K562 (cell line): ENCODE measurements around the gene CD276. TPM values are rescaled to one million over a fixed set of nuclear protein-coding genes. Genes with fewer than 3 reads are reported as not detected.
A peak's percentile ranks its signal among the peaks of the same experiment; 100 is the strongest.

Experiments
- ATAC-seq: fragments of 200-7000 bp; cut with Tn5 transposase; 3 replicates; pipeline ENCODE4 v1.9.1; 2020; ENCODE audit warnings: moderate library complexity
- BruUV-seq: library from RNA; stranded (reverse); fragments of 400-500 nt; replicated peaks from 2 replicates; lab custom pipeline; 2021; lab: Mats Ljungman, UMichigan
- CTCF ChIA-PET: fragments of 300-600 bp; formaldehyde crosslinking; extraction: SDS; loops from one replicate; lab custom pipeline; 2021; ENCODE audit warnings: low intra/inter-chr PET ratio; lab: Yijun Ruan, JAX
- POLR2A ChIA-PET: fragments of 300-600, 350-650 bp; sonication (Branson Sonifier 250); formaldehyde crosslinking; extraction: SDS; loops from one replicate; lab custom pipeline; 2021; ENCODE audit warnings: antibody characterized with exemption, inconsistent platforms; lab: Yijun Ruan, JAX
- DNase-seq, 4 experiments: peaks; one replicate each; pipeline versions ENCODE4 v3.0.0 to v3.0.0-alpha.2; 2011 to 2018; ENCODE audit warnings: low spot score in 3 of 4, mixed read lengths in 3 of 4; ENCODE audit errors: extremely low read depth in 1 of 4
- FAIRE-seq: peaks from 2 replicates; lab custom pipeline; 2011; peaks lifted over from hg19 to GRCh38; lab: Jason Lieb, UNC
- H2AFZ ChIP-seq: 2 replicates; pipeline ENCODE4 v1.6.0; 2011; ENCODE audit warnings: low read depth, low read length, control low read depth, inconsistent platforms
- H3K27ac ChIP-seq: fragments of 200-600 bp; 3 replicates; pipeline ENCODE4 v1.8.0; 2011; ENCODE audit warnings: low read depth, mild to moderate bottlenecking, control low read depth, inconsistent platforms, low read length, moderate library complexity, mixed read lengths; ENCODE audit errors: extremely low read depth
- H3K27me3 ChIP-seq, 2 experiments: fragments of 300-600 bp in 1 of 2; 2 replicates in 1 of 2; 3 replicates in 1 of 2; pipeline versions ENCODE4 v1.6.0 to v1.8.0; 2011; ENCODE audit warnings: inconsistent platforms in 2 of 2, low read length in 2 of 2, mild to moderate bottlenecking in 1 of 2, mixed read lengths in 1 of 2, moderate library complexity in 1 of 2; ENCODE audit not compliant: control insufficient read depth in 2 of 2, insufficient read depth in 2 of 2
- H3K36me3 ChIP-seq: fragments of 300-600 bp; 3 replicates; pipeline ENCODE4 v1.8.0; 2011; ENCODE audit warnings: mild to moderate bottlenecking, low read length, inconsistent platforms; ENCODE audit not compliant: control insufficient read depth, insufficient read depth
- H3K4me1 ChIP-seq, 2 experiments: fragments of 200-600 bp in 1 of 2; replicated peaks in 1 of 2; 2 replicates in 1 of 2; 3 replicates in 1 of 2; pipeline versions ENCODE4 v1.5.1 to v1.8.0; 2011; ENCODE audit warnings: inconsistent platforms in 2 of 2, low read length in 2 of 2, mild to moderate bottlenecking in 1 of 2, mixed read lengths in 1 of 2, moderate library complexity in 1 of 2; ENCODE audit not compliant: control insufficient read depth in 2 of 2, insufficient read depth in 2 of 2
- H3K4me2 ChIP-seq: 2 replicates; pipeline ENCODE4 v1.6.1; 2011; ENCODE audit warnings: low read length, control low read depth, inconsistent platforms, mixed read lengths; ENCODE audit not compliant: insufficient read depth
- H3K4me3 ChIP-seq: fragments of 200-600 bp; sonication (generic), shearing (Covaris generic); 2 replicates; pipeline ENCODE4 v1.5.1; 2016; ENCODE audit warnings: control low read depth, inconsistent platforms
- H3K79me2 ChIP-seq: fragments of 200-600 bp; 3 replicates; pipeline ENCODE4 v1.8.0; 2011; ENCODE audit warnings: low read length, inconsistent platforms; ENCODE audit not compliant: control insufficient read depth, insufficient read depth
- H3K9ac ChIP-seq, 2 experiments: 2 replicates each; pipeline versions ENCODE4 v1.6.0 to v1.6.1; 2011; ENCODE audit warnings: low read depth in 2 of 2, low read length in 2 of 2, control low read depth in 1 of 2, inconsistent platforms in 1 of 2, mild to moderate bottlenecking in 1 of 2, mixed read lengths in 1 of 2; ENCODE audit not compliant: insufficient read depth in 1 of 2
- H3K9me1 ChIP-seq: one replicate; pipeline ENCODE4 v1.6.0; 2011; ENCODE audit warnings: inconsistent platforms, mild to moderate bottlenecking, low read length, moderate library complexity; ENCODE audit not compliant: control insufficient read depth, insufficient read depth
- H3K9me3 ChIP-seq: replicated peaks from 2 replicates; pipeline ENCODE4 v1.5.1; 2011; ENCODE audit warnings: low read depth, low read length, inconsistent platforms; ENCODE audit not compliant: control insufficient read depth, insufficient read depth
- H4K20me1 ChIP-seq: replicated peaks from 2 replicates; pipeline ENCODE4 v1.6.1; 2011; ENCODE audit warnings: low read length, inconsistent platforms, mixed read lengths; ENCODE audit not compliant: control insufficient read depth, insufficient read depth
- BHLHE40 ChIP-seq: IDR thresholded peaks from 2 replicates; pipeline ENCODE4 v1.6.1; 2011; ENCODE audit warnings: low read length, improper control_type of control experiment
- CBFA2T2 ChIP-seq: fragments of 450-650 bp; conservative IDR thresholded peaks from 2 replicates; pipeline ENCODE4 v1.6.1; 2017; ENCODE audit warnings: mild to moderate bottlenecking
- ELF4 ChIP-seq: fragments of 450-650 bp; formaldehyde crosslinking; IDR thresholded peaks from 2 replicates; pipeline ENCODE4 v1.4.0; 2022; ENCODE audit warnings: missing genetic modification characterization
- GATAD2A ChIP-seq: fragments of 450-650 bp; IDR thresholded peaks from 2 replicates; pipeline ENCODE4 v1.6.1; 2017
- HDAC8 ChIP-seq: fragments of 450-650 bp; IDR thresholded peaks from 2 replicates; pipeline ENCODE4 v1.6.1; 2016; ENCODE audit warnings: mild to moderate bottlenecking, missing genetic modification characterization, moderate library complexity, missing compliant biosample characterization
- KDM2B ChIP-seq: fragments of 250-450 bp; sonication (Bioruptor Pico); IDR thresholded peaks from 2 replicates; pipeline ENCODE4 v1.8.0; 2021; ENCODE audit warnings: mild to moderate bottlenecking, moderate library complexity
- MAFG ChIP-seq: fragments of 450-650 bp; conservative IDR thresholded peaks from 2 replicates; pipeline ENCODE4 v1.6.1; 2016; ENCODE audit warnings: missing genetic modification characterization, missing compliant biosample characterization
- NRF1 ChIP-seq, 2 experiments: fragments of 450-650 bp; IDR thresholded peaks in 1 of 2; conservative IDR thresholded peaks in 1 of 2; 2 replicates each; pipeline ENCODE4 v1.6.1; 2014; ENCODE audit warnings: mild to moderate bottlenecking in 2 of 2
- POLR2AphosphoS2 ChIP-seq: IDR thresholded peaks from 2 replicates; pipeline ENCODE4 v1.6.1; 2012; ENCODE audit warnings: low read length, improper control_type of control experiment
- RAD51 ChIP-seq: fragments of 450-650 bp; IDR thresholded peaks from 2 replicates; pipeline ENCODE4 v1.7.1; 2016; ENCODE audit warnings: low read depth, mild to moderate bottlenecking, borderline replicate concordance
- RHOXF2B ChIP-seq: fragments of 250-450 bp; sonication (Bioruptor Pico); conservative IDR thresholded peaks from 2 replicates; pipeline ENCODE4 v1.5.1; 2021
- RUNX1 ChIP-seq: sonication (generic); IDR thresholded peaks from 2 replicates; pipeline ENCODE4 v1.6.1; 2016; ENCODE audit warnings: antibody characterized with exemption, low read depth
- XRCC4 ChIP-seq: IDR thresholded peaks from one replicate; pipeline ENCODE4 v1.6.1; 2011; ENCODE audit not compliant: insufficient read depth, insufficient read length; ENCODE audit errors: extremely low read depth
- ZBTB17 ChIP-seq: fragments of 450-650 bp; formaldehyde crosslinking; IDR thresholded peaks from 2 replicates; pipeline ENCODE4 v1.4.0; 2020; ENCODE audit warnings: mild to moderate bottlenecking
- ZNF212 ChIP-seq: fragments of 450-650 bp; formaldehyde crosslinking; IDR thresholded peaks from 2 replicates; pipeline ENCODE4 v1.4.0; 2020; ENCODE audit warnings: mild to moderate bottlenecking
- ZNF586 ChIP-seq: fragments of 450-650 bp; formaldehyde crosslinking; conservative IDR thresholded peaks from 2 replicates; pipeline ENCODE4 v1.4.0; 2020; ENCODE audit warnings: mild to moderate bottlenecking, moderate library complexity
- WGBS: fragments of 100-300 bp; shearing (Covaris generic); methylation state at CpG from one replicate; pipeline ENCODE4 v1.1.6; 2016; ENCODE audit warnings: low coverage, mixed read lengths; ENCODE audit not compliant: insufficient coverage; ENCODE audit errors: missing lambda C conversion rate; 5-methylcytosine and 5-hydroxymethylcytosine counted together
- in situ Hi-C: fragments of 300-500 bp; cut with MboI; formaldehyde crosslinking; loops from 4 replicates; pipeline ENCODE4 v1.15.0; 2018; ENCODE audit warnings: inconsistent platforms, mixed read lengths
- intact Hi-C: fragments of 100-400 bp; cut with micrococcal nuclease; formaldehyde crosslinking; loops from 2 replicates; pipeline ENCODE4 v1.14.2; 2022
- polyA plus RNA-seq, 8 experiments: library from polyadenylated mRNA; depleted of rRNA in 4 of 8; stranded (reverse) in 5 of 8; unstranded in 3 of 8; fragments of >200 nt; fragmentation: Nextera tagmentation in 2 of 8; fragmentation: Illumina TruSeq in 1 of 8; extraction: Ambion mirVana in 2 of 8; extraction: Trizol in 1 of 8; gene quantifications; 2 replicates each; pipeline versions ENCODE4 v1.2.1 to v1.2.3, GENCODE V29; 2011 to 2014; ENCODE audit warnings: inconsistent platforms in 1 of 8, missing spikeins in 1 of 8
- total RNA-seq, 7 experiments: library from RNA; depleted of rRNA in 6 of 7; stranded (reverse); fragments of >200 nt in 6 of 7; fragmentation: Illumina TruSeq in 2 of 7; extraction: Trizol in 2 of 7; gene quantifications; 2 replicates each; pipeline versions ENCODE4 v1.2.1 to v1.2.3, GENCODE V29; 2011 to 2021; ENCODE audit warnings: low replicate concordance in 1 of 7
- TF ChIP-seq, protein P1 (sequence below): fragments of 450-650 bp; IDR thresholded peaks from 2 replicates; pipeline ENCODE4 v1.6.1; 2016; ENCODE audit warnings: borderline replicate concordance

CD276 gene
- total and polyA plus RNA-seq, 9 of the 15 experiments (the other 6 are each of a cell fraction or from before 2014, with no cell fraction given), result 0.11 to 3.6 (median 2.3) TPM

GRCh38 chr15:73680549-73680948, 3.6 kb upstream of the CD276 start:
- no peaks in the 10 kb centered on the region for H3K79me2 ChIP-seq
- ChIA-PET CTCF (no interaction called here), POLR2A (no interaction called here)
- no peaks in the 10 kb centered on the region; the same call in 1 of the 2 replicates for H4K20me1 ChIP-seq
- H3K9me3 ChIP-seq, result no peaks in the 10 kb centered on the region
- intact Hi-C loops, result no loop called here
- H3K9ac ChIP-seq, result no peak overlapping the region
- WGBS, result 0% methylated on average over 2 of the region's 2 CpGs
- TF ChIP-seq RUNX1 (no peak), NRF1 (conservative IDR thresholded peaks at IDR 0.05 in 1 of 2, IDR thresholded peaks at IDR 0.05 in 1 of 2) (no peak)
- H3K27ac ChIP-seq, result no peak overlapping the region
- H2AFZ ChIP-seq, result no peak overlapping the region
- H3K27me3 ChIP-seq, result peaks cover 9 to 40% of the 10 kb centered on the region in 2 experiments; a peak in 3 of 5 replicates
- in situ Hi-C loops, result no loop called here
- H3K36me3 ChIP-seq, result no peaks in the 10 kb centered on the region
- H3K4me2 ChIP-seq, result no peak overlapping the region
- peaks cover 3 to 16% of the 10 kb centered on the region in 2 experiments; a peak in 3 of 5 replicates for H3K4me1 ChIP-seq
- no peak overlapping the region for H3K4me3 ChIP-seq
- FAIRE-seq (no peak), ATAC-seq (no peak), DNase-seq (no peak)
- H3K9me1 ChIP-seq, result no peaks in the 10 kb centered on the region
- no TSS peak for BruUV-seq

- intact Hi-C loops (no loop called here), in situ Hi-C loops (no loop called here)
- 0% methylated on average over 3 of the region's 3 CpGs for WGBS
- DNase-seq (no peak), FAIRE-seq (no peak), ATAC-seq (no peak)
- no peak overlapping the region for H3K4me2 ChIP-seq
- no TSS peak for BruUV-seq
- no peaks in the 10 kb centered on the region for H3K9me3 ChIP-seq
- H3K9me1 ChIP-seq, result no peaks in the 10 kb centered on the region
- H3K27ac ChIP-seq, result no peak overlapping the region
- POLR2A ChIA-PET, result no interaction called here
- H3K27me3 ChIP-seq, result peaks cover 13 to 46% of the 10 kb centered on the region in 2 experiments; a peak in 3 of 5 replicates
- no peaks in the 10 kb centered on the region for H3K36me3 ChIP-seq
- CTCF ChIA-PET, result no interaction called here
- no peak overlapping the region for H3K4me3 ChIP-seq
- no peak overlapping the region for H3K9ac ChIP-seq
- H4K20me1 ChIP-seq, result no peaks in the 10 kb centered on the region; the same call in 1 of the 2 replicates
- H3K79me2 ChIP-seq, result no peaks in the 10 kb centered on the region
- peaks cover 3 to 16% of the 10 kb centered on the region in 2 experiments; a peak in 3 of 5 replicates for H3K4me1 ChIP-seq
- no peak overlapping the region for H2AFZ ChIP-seq
- TF ChIP-seq RHOXF2B (CRISPR knock-in tag) (no peak), ZBTB17 (CRISPR knock-in tag) (no peak), BHLHE40 (0 out of 2 replicates have a peak, but pooled peaks have one; percentile 30), GATAD2A (no peak), RAD51 (peak; percentile 89), ELF4 (CRISPR knock-in tag) (no peak), CBFA2T2 (peak; percentile 63), XRCC4 (no peak), POLR2AphosphoS2 (no peak), ZNF586 (no peak), ZNF212 (CRISPR knock-in tag) (no peak), HDAC8 (tag) (no peak), MAFG (no peak), KDM2B (CRISPR knock-in tag) (no peak)
- TF ChIP-seq, protein P1, sequence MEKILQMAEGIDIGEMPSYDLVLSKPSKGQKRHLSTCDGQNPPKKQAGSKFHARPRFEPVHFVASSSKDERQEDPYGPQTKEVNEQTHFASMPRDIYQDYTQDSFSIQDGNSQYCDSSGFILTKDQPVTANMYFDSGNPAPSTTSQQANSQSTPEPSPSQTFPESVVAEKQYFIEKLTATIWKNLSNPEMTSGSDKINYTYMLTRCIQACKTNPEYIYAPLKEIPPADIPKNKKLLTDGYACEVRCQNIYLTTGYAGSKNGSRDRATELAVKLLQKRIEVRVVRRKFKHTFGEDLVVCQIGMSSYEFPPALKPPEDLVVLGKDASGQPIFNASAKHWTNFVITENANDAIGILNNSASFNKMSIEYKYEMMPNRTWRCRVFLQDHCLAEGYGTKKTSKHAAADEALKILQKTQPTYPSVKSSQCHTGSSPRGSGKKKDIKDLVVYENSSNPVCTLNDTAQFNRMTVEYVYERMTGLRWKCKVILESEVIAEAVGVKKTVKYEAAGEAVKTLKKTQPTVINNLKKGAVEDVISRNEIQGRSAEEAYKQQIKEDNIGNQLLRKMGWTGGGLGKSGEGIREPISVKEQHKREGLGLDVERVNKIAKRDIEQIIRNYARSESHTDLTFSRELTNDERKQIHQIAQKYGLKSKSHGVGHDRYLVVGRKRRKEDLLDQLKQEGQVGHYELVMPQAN, result no peak
Observed at GRCh38 chr15:73681063-73681462, 3.1 kb upstream of the CD276 start.
